Adipocyte (in vitro differentiated cells): ENCODE results near the gene RBP7.
"Not testable (repeated sequence)": the region's sequence is repeated elsewhere in the genome, so short reads cannot be mapped to it uniquely, and the experiment has no call there.

Experiments
- DNase-seq: peaks from one replicate; pipeline ENCODE4 v3.0.0-alpha.2; 2015; ENCODE audit warnings: low read depth
- H3K27me3 ChIP-seq: replicated peaks from 2 replicates; pipeline ENCODE4 v1.7.0; 2013; ENCODE audit warnings: mild to moderate bottlenecking, low read length, moderate library complexity; ENCODE audit not compliant: control insufficient read depth, insufficient read depth
- H3K36me3 ChIP-seq: 2 replicates; pipeline ENCODE4 v1.7.0; 2013; ENCODE audit warnings: low read length, mild to moderate bottlenecking, moderate library complexity; ENCODE audit not compliant: control insufficient read depth, insufficient read depth, severe bottlenecking
- H3K4me1 ChIP-seq: 2 replicates; pipeline ENCODE4 v1.7.0; 2013; ENCODE audit warnings: mild to moderate bottlenecking, low read length, moderate library complexity; ENCODE audit not compliant: control insufficient read depth, insufficient read depth
- H3K4me3 ChIP-seq: 2 replicates; pipeline ENCODE4 v1.7.0; 2013; ENCODE audit warnings: mild to moderate bottlenecking, low read length, moderate library complexity
- H3K9ac ChIP-seq: 2 replicates; pipeline ENCODE4 v1.7.0; 2013; ENCODE audit warnings: mild to moderate bottlenecking, low read length, moderate library complexity
- H3K9me3 ChIP-seq: 2 replicates; pipeline ENCODE4 v1.7.0; 2013; ENCODE audit warnings: mild to moderate bottlenecking, low read length, moderate library complexity; ENCODE audit not compliant: control insufficient read depth

Gene RBP7

DNA sequence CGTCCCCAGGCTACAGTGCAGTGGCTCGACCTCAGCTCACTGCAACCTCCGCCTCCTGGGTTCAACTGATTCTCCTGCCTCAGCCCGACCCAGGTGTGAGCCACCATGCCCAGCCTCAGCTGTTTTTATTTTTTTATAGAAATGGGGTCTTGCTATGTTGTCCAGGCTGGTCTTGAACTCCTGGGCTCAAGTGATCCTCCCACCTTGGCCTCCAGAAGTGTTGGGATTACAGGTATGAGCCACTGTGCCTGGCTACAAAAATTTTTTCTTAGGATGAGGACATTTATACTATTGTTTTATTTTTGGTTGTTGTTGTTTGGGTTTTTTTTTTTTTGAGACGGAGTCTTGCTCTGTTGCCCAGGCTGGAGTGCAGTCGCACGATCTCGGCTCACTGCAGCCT, 8.2 kb downstream of the RBP7 start:
- H3K36me3 ChIP-seq, H3K9ac ChIP-seq, H3K4me1 ChIP-seq, H3K4me3 ChIP-seq, H3K9me3 ChIP-seq, H3K27me3 ChIP-seq, DNase-seq: not testable (repeated sequence)

DNA sequence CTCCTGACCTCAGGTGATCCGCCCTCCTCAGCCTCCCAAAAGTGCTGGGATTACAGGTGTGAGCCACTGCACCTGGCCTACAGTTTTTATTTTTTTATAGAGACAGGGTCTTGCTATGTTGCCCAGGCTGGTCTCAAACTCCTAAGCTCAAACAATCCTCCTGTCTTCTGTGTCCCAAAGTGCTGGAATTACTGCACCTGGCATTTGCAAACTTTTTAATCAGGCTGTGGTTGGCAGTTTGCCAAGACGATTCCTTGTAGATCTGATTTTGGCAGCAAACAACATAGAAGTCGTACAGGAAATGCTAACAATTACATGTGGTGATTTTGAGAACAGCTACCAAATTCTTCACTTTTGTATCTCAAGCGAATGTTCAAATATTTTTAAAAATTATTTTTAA, 10.1 kb downstream of the RBP7 start:
- no peaks in the 10 kb centered on the region for H3K4me1 ChIP-seq
- no peak overlapping the region for H3K9ac ChIP-seq
- no peak for DNase-seq
- H3K27me3 ChIP-seq, result peaks cover 3% of the 10 kb centered on the region
- H3K36me3 ChIP-seq, result no peaks in the 10 kb centered on the region
- H3K4me3 ChIP-seq, result no peak overlapping the region
- H3K9me3 ChIP-seq, result no peaks in the 10 kb centered on the region

DNA sequence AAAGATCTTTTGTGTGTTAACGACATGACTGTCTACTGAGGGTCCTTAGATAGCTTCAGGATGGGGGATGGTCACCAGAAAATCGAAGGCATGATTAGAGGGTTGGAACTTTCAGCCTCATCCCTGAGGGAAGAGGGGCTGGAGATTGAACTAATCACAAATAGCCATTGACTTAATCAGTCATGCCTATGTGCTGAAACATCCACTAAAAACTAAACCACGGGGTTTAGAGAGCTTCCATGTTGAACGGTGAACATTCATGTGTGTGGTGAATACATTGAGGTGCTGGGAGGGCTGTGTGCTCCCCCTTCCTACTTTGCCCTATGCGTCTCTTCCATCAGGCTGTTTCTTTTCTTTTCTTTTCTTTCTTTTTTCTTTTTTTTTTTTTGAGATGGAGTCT, 17.0 kb downstream of the RBP7 start:
- H3K4me1 ChIP-seq, result peaks cover 7% of the 10 kb centered on the region
- H3K9ac ChIP-seq, result no peak overlapping the region
- H3K36me3 ChIP-seq, result no peaks in the 10 kb centered on the region
- H3K27me3 ChIP-seq, result no peaks in the 10 kb centered on the region
- H3K4me3 ChIP-seq, result no peak overlapping the region
- no peak for DNase-seq
- no peaks in the 10 kb centered on the region for H3K9me3 ChIP-seq

DNA sequence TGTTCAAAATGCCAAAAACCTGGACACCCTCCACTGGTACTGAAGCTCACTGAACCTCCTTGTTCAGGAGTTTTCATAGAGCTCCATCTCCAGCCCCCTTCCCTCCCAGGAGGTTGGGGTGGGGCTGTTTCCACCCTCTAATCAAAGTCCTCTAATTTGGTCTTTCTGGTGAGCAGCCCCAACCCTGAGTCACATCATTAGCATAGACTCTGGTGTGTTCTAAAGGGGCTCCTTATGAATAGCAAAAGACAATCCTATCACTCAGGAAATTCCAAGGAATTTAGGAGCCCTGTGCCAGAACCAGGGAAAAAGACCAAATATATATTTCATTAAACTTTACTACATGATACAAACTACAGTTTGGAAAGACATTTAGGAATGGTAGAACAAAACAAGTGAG, 22.5 kb downstream of the RBP7 start:
- Histone ChIP-seq H3K36me3 (no peaks in the 10 kb centered on the region), H3K9ac (no peak overlapping the region), H3K9me3 (no peaks in the 10 kb centered on the region), H3K4me3 (no peak overlapping the region), H3K27me3 (no peaks in the 10 kb centered on the region), H3K4me1 (peaks cover 7% of the 10 kb centered on the region)
- DNase-seq, result no peak

DNA sequence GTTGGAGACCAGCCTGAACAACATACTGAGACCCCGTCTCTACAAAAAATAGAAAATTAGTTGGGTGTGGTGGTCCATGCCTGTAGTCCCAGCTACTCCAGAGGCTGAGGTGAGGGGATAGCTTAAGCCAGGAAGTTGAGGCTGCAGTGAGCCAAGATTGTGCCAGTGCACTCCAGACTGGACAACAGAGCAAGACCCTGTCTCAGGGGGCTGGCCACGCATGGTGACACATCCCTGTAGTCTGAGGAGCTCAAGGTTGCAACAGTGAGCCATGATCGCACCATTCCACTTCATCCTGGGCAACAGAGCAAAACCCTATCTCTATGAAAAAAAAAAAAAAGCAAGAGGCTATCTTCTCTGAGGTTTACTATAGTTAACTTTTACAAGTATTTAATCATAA, 23.1 kb downstream of the RBP7 start:
- H3K27me3 ChIP-seq, result no peaks in the 10 kb centered on the region
- H3K9me3 ChIP-seq, result no peaks in the 10 kb centered on the region
- peaks cover 7% of the 10 kb centered on the region for H3K4me1 ChIP-seq
- no peak overlapping the region for H3K9ac ChIP-seq
- no peak for DNase-seq
- H3K4me3 ChIP-seq, result no peak overlapping the region
- H3K36me3 ChIP-seq, result no peaks in the 10 kb centered on the region

DNA sequence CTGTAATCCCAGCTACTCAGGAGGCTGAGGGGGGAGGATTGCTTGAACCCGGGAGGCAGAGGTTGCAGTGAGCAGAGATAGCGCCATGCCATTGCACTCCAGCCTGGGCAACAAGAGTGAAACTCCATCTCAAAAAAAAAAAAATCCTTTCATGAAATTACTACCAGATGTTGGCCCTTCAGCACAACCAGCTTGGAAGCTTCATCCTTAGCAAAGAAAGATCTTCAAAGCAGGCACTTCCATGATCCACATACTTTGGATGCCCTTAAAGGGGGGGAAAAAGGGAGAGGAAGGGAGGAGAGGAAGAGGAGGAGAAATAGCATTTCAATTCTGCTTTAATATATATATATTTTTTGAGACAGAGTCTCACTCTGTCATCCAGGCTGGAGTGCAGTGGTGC, 23.6 kb downstream of the RBP7 start:
- not testable (repeated sequence) for H3K4me1 ChIP-seq, H3K36me3 ChIP-seq, H3K9me3 ChIP-seq, H3K27me3 ChIP-seq, H3K4me3 ChIP-seq, H3K9ac ChIP-seq
- DNase-seq, result peak; percentile 70

DNA sequence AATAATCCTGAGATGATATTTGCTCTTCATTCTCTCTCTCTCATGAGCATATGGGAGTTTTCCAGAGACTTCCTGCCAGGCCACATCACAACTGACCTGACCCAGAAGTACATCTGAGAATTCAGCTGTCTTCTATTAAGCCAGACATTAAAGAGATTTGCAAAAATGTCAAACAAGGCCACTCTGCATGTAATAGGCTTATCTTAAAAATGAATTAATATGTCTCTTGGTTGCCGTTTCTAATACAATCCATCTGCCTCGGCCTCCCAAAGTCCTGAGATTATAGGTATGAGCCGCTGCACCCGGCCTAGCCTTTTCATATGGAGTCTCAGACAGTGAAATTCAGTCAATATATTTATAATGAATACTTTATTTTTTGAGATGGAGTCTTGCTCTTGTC, 25.0 kb downstream of the RBP7 start:
- not testable (repeated sequence) for H3K36me3 ChIP-seq, H3K9me3 ChIP-seq, H3K4me3 ChIP-seq, H3K27me3 ChIP-seq, H3K9ac ChIP-seq, DNase-seq, H3K4me1 ChIP-seq

DNA sequence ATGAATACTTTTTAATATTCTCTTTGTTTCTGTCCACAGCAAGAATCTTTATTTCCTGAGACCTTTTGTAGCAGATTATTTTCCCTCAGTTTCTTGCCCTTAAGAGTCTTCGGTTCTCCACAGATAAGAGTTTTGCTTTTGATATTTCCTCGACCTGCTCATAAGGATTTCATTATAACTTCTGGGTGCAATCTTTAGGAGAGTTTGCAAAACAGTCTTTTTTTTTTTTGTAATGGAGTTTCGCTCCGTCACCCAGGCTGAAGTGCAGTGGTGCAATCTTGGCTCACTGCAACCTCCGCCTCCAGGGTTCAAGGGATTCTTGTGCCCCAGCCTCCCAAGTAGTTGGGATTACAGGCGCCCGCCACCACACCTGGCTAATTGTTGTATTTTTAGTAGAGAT, 25.6 kb downstream of the RBP7 start:
- Histone ChIP-seq H3K4me3 (no peak overlapping the region), H3K9ac (no peak overlapping the region), H3K27me3 (no peaks in the 10 kb centered on the region), H3K36me3 (no peaks in the 10 kb centered on the region), H3K4me1 (no peaks in the 10 kb centered on the region), H3K9me3 (no peaks in the 10 kb centered on the region)
- no peak for DNase-seq

DNA sequence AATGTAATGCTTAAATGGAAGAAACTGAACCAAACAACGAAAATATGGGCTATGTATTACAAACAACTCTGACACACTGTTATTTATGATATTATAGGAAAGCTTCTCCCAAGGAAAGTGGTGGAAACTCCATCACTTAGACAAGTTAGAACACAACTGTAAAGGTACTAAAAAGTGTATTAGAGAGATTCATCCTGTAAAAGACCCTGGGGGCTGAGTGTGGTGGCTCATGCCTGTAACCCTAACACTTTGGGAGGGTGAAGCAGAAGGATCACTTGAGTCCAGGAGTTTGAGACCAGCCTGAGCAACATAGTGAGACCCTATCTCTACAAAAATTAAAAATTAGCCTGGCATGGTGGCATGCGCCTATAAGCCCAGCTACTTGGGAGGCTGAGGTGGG, 28.3 kb downstream of the RBP7 start:
- no peaks in the 10 kb centered on the region for H3K27me3 ChIP-seq
- no peaks in the 10 kb centered on the region for H3K9me3 ChIP-seq
- no peaks in the 10 kb centered on the region for H3K4me1 ChIP-seq
- no peak overlapping the region for H3K9ac ChIP-seq
- H3K36me3 ChIP-seq, result no peaks in the 10 kb centered on the region
- DNase-seq, result no peak
- no peak overlapping the region for H3K4me3 ChIP-seq

DNA sequence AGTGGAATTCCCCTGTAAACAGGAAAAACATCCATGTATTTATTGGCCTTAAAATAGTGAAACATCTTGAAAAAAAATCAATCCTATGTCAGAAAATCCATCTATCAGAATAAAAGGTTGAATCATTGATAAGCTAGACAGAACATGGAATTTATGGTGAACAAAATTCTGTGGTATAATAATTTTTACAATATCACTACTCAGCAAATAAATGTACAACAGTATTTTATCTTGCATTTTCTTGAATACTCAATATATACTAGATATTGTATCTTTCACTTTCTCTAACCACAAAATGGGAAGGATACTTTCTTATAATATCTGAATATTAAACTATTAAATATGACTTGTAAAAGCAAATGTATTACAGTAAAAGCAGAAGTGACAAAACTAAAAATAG, 30.0 kb downstream of the RBP7 start:
- DNase-seq, result no peak
- no peaks in the 10 kb centered on the region for H3K36me3 ChIP-seq
- no peak overlapping the region for H3K4me3 ChIP-seq
- H3K9me3 ChIP-seq, result no peaks in the 10 kb centered on the region
- H3K4me1 ChIP-seq, result no peaks in the 10 kb centered on the region
- no peak overlapping the region for H3K9ac ChIP-seq
- no peaks in the 10 kb centered on the region for H3K27me3 ChIP-seq

DNA sequence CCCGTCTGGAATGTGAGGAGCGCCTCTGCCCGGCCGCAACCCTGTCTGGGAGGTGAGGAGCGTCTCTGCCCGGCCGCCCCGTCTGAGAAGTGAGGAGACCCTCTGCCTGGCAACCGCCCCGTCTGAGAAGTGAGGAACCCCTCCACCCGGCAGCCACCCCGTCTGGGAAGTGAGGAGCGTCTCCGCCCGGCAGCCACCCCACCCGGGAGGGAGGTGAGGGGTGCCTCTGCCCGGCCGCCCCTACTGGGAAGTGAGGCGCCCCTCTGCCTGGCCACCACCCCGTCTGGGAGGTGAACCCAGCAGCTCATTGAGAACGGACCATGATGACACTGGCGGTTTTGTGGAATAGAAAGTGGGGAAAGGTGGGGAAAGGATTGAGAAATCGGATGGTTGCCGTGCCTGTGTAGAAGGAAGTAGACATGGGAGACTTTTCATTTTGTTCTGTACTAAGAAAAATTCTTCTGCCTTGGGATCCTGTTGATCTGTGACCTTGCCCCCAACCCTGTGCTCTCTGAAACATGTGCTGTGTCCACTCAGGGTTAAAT, 32.0 kb downstream of the RBP7 start:
- H3K9me3 ChIP-seq, H3K4me3 ChIP-seq, H3K4me1 ChIP-seq, H3K27me3 ChIP-seq, H3K9ac ChIP-seq, H3K36me3 ChIP-seq, DNase-seq: not testable (repeated sequence)

DNA sequence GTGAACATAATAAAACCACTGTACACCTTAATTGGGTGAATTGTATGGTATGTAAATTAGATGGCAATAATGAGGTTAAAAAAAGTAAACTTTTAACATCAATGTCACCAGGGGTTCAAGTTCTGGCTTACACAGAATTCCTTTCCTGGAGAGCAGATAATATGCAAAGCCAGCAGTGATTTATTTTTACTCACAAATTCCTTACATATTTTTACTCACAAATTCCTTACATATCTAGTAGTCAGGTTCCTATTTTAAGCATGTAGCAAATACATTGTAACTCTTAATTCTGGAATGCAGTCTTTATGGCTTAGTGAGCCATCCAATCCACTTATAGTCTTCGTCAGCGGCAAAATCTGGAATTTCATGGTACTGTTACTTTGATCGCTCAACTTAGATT, 34.4 kb downstream of the RBP7 start:
- no peaks in the 10 kb centered on the region for H3K9me3 ChIP-seq
- no peak overlapping the region for H3K4me3 ChIP-seq
- H3K9ac ChIP-seq, result no peak overlapping the region
- H3K4me1 ChIP-seq, result peaks cover 13% of the 10 kb centered on the region
- peak; percentile 60 for DNase-seq
- H3K27me3 ChIP-seq, result no peaks in the 10 kb centered on the region
- no peaks in the 10 kb centered on the region for H3K36me3 ChIP-seq
